Adipocyte (in vitro differentiated cells): ENCODE data around the gene ARHGAP42.

Experiments
- DNase-seq: peaks from one replicate; pipeline ENCODE4 v3.0.0-alpha.2; 2015; ENCODE audit warnings: low read depth
- H3K27me3 ChIP-seq: replicated peaks from 2 replicates; pipeline ENCODE4 v1.7.0; 2013; ENCODE audit warnings: mild to moderate bottlenecking, low read length, moderate library complexity; ENCODE audit not compliant: control insufficient read depth, insufficient read depth
- H3K36me3 ChIP-seq: 2 replicates; pipeline ENCODE4 v1.7.0; 2013; ENCODE audit warnings: low read length, mild to moderate bottlenecking, moderate library complexity; ENCODE audit not compliant: control insufficient read depth, insufficient read depth, severe bottlenecking
- H3K4me1 ChIP-seq: 2 replicates; pipeline ENCODE4 v1.7.0; 2013; ENCODE audit warnings: mild to moderate bottlenecking, low read length, moderate library complexity; ENCODE audit not compliant: control insufficient read depth, insufficient read depth
- H3K4me3 ChIP-seq: 2 replicates; pipeline ENCODE4 v1.7.0; 2013; ENCODE audit warnings: mild to moderate bottlenecking, low read length, moderate library complexity
- H3K9ac ChIP-seq: 2 replicates; pipeline ENCODE4 v1.7.0; 2013; ENCODE audit warnings: mild to moderate bottlenecking, low read length, moderate library complexity
- H3K9me3 ChIP-seq: 2 replicates; pipeline ENCODE4 v1.7.0; 2013; ENCODE audit warnings: mild to moderate bottlenecking, low read length, moderate library complexity; ENCODE audit not compliant: control insufficient read depth

ARHGAP42 gene

DNA sequence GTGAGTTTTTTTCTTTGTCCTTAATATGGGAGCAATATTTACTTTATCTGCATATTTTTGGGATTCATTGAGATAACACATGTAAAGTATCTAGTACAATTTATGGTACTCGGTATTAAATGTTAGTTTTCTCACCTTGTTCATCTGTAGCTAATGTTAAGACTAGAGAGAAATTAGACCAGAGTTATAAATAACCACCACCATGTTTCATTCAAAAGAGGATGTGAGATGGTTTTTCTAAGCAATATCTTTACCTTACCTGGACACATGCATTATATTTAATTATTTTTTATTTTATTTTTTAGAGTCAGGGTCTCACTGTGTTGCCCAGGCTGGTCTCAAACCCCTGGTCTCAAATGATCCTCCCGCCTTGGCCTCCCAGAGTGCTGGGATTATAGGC is 18.4 kb downstream of the ARHGAP42 start:
- Histone ChIP-seq H3K36me3 (no peaks in the 10 kb centered on the region), H3K27me3 (no peaks in the 10 kb centered on the region), H3K9me3 (no peaks in the 10 kb centered on the region), H3K4me3 (no peak overlapping the region), H3K9ac (no peak overlapping the region), H3K4me1 (peaks cover 8% of the 10 kb centered on the region)
- DNase-seq: no peak

DNA sequence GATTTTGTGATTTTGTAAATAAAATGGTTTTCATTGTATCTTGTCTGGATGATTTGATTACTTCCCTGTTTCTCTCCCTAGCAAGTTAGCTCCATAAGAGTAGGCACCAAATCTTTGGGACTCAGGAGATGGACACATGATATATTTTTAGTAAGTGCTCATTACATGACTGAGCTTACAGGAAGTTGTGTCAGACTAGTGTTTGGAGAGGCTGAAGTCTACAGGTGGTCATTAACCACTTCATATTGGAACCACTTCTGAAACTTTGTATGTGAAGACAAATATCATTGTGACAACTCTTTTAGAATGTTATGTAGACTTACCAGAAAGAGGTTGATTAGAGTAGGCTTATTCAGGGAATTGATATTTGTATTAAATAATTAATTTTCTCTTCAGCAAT is 19.1 kb downstream of the ARHGAP42 start:
- no peaks in the 10 kb centered on the region for H3K36me3 ChIP-seq
- DNase-seq: no peak
- no peak overlapping the region for H3K9ac ChIP-seq

DNA sequence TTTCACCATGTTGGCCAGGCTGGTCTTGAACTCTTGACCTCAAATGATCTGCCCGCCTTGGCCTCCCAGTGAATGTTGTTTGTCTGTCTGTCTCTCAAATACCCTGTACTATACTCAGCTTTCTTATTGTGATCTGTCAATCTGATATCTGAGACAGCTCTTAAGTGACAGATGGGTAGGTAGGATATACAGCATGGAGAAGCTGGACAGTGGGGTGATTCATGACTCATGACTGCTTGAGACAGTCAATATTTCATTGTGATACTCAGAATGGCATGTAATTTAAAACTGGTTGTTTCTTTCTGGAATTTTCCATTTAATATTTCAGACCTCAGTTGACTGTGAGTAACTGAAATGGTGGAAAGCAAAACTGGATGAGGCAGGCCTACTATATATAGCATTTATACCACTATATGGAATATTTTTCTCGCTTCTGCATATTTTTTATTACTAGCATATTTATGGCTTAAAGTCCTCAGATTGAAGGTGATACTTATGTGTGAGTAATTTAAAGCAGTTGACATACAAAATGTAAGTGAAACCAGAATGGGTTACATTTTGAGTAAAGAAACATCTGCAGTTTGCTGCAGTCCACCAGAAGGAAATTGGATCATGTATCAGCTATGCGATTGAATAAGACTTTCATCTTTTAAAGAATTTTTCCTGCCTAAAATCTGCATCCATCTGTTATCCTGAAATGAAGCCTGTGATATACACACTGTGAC is 22.3 kb downstream of the ARHGAP42 start:
- H3K9me3 ChIP-seq: no peaks in the 10 kb centered on the region
- DNase-seq: peak; percentile 58

More for the DNA sequence above, 19.1 kb downstream of the ARHGAP42 start:
- Histone ChIP-seq H3K27me3 (no peaks in the 10 kb centered on the region), H3K4me3 (no peak overlapping the region), H3K4me1 (peaks cover 8% of the 10 kb centered on the region), H3K9me3 (no peaks in the 10 kb centered on the region)

DNA sequence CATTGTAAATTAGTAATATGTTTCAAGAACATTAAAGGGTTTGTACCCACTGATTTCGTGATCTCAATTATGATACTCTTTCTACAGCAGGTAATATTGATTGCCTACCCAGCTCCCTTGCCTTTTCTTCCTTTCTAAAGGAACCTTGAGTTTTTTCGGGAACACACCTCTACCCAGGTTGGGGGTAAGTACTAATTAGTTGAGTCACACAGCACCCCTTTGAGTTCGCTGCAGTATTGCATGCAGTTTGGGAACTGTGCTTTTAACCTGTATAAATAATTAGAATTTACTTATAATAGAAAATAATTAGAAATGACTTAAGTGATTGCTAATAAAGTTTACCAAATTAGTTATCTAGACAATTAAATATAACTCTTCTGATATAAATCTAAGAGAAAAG is 24.9 kb downstream of the ARHGAP42 start:
- no peaks in the 10 kb centered on the region for H3K9me3 ChIP-seq
- no peaks in the 10 kb centered on the region for H3K27me3 ChIP-seq
- H3K36me3 ChIP-seq: no peaks in the 10 kb centered on the region
- peaks cover 13% of the 10 kb centered on the region for H3K4me1 ChIP-seq
- no peak overlapping the region for H3K4me3 ChIP-seq
- H3K9ac ChIP-seq: no peak overlapping the region
- no peak for DNase-seq

More for the DNA sequence above, 22.3 kb downstream of the ARHGAP42 start:
- Histone ChIP-seq H3K4me3 (no peak overlapping the region), H3K4me1 (peaks cover 8% of the 10 kb centered on the region), H3K9ac (no peak overlapping the region), H3K36me3 (no peaks in the 10 kb centered on the region), H3K27me3 (no peaks in the 10 kb centered on the region)

- DNase-seq: no peak
Measured at GRCh38 chr11:100712583-100712982, 25.5 kb downstream of the ARHGAP42 start.

DNA sequence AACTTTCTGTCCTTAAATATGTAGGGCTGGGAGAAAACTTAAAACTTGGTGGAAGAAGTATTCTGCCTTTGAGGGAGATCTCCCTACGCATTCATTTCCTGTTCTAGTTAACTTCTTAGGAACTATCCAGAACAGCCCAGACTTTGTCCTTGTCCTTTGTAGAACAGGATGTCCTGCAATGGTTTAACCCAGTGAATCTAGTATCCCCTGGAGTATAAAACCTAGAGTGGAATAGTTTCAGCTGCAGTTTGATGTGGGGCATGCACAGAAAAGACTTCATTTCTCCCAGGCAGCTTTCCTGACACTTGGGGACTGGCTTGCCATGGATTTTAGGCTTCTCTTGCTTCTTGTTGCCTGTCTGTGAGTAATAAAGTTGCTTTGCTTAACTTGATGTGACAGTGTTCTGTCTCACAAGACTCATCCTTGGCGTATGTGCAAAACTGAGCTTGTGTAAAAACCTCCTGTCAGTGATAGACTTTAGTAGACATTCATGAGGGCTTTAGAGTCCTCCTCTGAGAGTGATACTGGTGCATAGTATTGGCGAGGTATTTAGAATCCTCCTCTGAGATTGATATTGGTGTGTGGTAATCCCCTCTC is 28.2 kb downstream of the ARHGAP42 start:
- no peak overlapping the region for H3K9ac ChIP-seq
- H3K36me3 ChIP-seq: no peaks in the 10 kb centered on the region
- DNase-seq: no peak
- H3K27me3 ChIP-seq: no peaks in the 10 kb centered on the region
- H3K4me3 ChIP-seq: no peak overlapping the region
- H3K9me3 ChIP-seq: no peaks in the 10 kb centered on the region
- peaks cover 17% of the 10 kb centered on the region for H3K4me1 ChIP-seq

More at GRCh38 chr11:100712583-100712982, 25.5 kb downstream of the ARHGAP42 start:
- Histone ChIP-seq H3K36me3 (no peaks in the 10 kb centered on the region), H3K9me3 (no peaks in the 10 kb centered on the region), H3K9ac (no peak overlapping the region), H3K4me3 (no peak overlapping the region), H3K27me3 (no peaks in the 10 kb centered on the region), H3K4me1 (peaks cover 13% of the 10 kb centered on the region)

DNA sequence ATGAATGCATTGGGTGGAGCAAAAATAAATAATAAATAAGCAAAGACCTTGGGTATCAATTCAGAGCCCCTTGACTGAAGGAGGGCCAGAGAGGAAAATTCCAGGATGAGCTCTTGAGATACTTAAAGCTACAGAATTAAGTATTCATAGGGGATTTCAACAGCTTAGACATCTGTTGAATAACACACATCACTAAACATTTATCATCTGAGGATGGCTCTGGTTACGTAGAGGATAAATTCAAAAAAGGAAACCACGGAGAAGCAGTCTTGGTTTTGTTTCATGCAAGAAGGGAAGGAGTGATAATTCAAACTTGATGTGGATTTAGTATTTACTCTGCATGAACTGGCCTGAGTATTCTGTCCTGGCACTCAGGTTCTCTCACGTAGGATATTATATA is 29.8 kb downstream of the ARHGAP42 start:
- no peak overlapping the region for H3K9ac ChIP-seq
- H3K4me1 ChIP-seq: peaks cover 20% of the 10 kb centered on the region
- H3K36me3 ChIP-seq: no peaks in the 10 kb centered on the region
- H3K9me3 ChIP-seq: no peaks in the 10 kb centered on the region
- no peak overlapping the region for H3K4me3 ChIP-seq
- DNase-seq: no peak
- H3K27me3 ChIP-seq: no peaks in the 10 kb centered on the region

DNA sequence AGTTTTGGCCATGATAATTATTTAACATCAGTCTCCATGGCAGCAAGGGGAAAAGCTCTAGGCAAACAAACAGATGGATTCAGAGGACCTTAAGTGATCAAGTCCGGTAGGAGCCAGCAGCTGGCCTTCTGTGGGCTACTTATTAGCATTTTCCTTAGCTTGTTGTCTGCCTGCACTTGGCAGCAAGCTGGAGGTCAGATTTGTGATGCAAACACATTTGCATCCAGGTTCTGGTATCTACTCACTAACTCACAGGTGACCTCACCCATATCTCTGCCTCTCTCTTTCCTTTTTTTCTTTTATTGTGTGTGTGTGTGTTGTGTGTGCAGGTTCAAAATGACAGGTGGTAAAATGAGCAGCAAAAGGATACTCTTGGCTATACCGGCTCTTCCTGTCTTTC is 32.3 kb downstream of the ARHGAP42 start:
- peak; percentile 11 for DNase-seq
- peak overlapping the region; percentile 56 for H3K4me3 ChIP-seq

GRCh38 chr11:100719809-100720221 is 32.7 kb downstream of the ARHGAP42 start:
- H3K4me1 ChIP-seq: peaks cover 20% of the 10 kb centered on the region
- DNase-seq: peak; percentile 78
- H3K27me3 ChIP-seq: no peaks in the 10 kb centered on the region
- no peaks in the 10 kb centered on the region for H3K36me3 ChIP-seq
- H3K9ac ChIP-seq: no peak overlapping the region
- peak overlapping the region; percentile 56 for H3K4me3 ChIP-seq
- H3K9me3 ChIP-seq: no peaks in the 10 kb centered on the region

More for the DNA sequence above, 32.3 kb downstream of the ARHGAP42 start:
- Histone ChIP-seq H3K4me1 (peaks cover 20% of the 10 kb centered on the region), H3K27me3 (no peaks in the 10 kb centered on the region), H3K9me3 (no peaks in the 10 kb centered on the region), H3K36me3 (no peaks in the 10 kb centered on the region), H3K9ac (no peak overlapping the region)

GRCh38 chr11:100726680-100727079 is 39.6 kb downstream of the ARHGAP42 start:
- H3K4me1 ChIP-seq: peaks cover 12% of the 10 kb centered on the region
- no peak overlapping the region for H3K9ac ChIP-seq
- H3K36me3 ChIP-seq: no peaks in the 10 kb centered on the region
- no peaks in the 10 kb centered on the region for H3K27me3 ChIP-seq
- no peak overlapping the region for H3K4me3 ChIP-seq
- no peak for DNase-seq
- no peaks in the 10 kb centered on the region for H3K9me3 ChIP-seq

DNA sequence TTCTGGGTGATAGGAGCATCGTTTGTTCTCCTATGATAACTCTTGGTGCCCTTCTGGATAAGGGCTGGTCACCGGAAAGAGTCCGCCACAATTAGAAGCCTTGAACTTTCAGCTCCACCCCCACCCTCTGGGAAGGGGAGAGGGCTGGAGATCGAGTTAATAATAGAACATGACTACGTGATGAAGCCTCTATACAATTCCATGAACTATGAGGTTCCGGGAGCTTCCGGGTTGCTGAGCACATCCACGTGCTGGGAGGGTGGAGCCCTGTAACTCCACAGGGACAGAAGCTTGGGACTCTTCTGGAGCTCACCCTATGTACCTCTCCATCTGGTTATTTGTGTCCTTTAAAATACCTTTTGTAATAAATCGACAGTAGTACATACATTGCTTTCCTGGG is 40.3 kb downstream of the ARHGAP42 start:
- H3K36me3 ChIP-seq: no peaks in the 10 kb centered on the region
- no peak overlapping the region for H3K9ac ChIP-seq
- H3K9me3 ChIP-seq: no peaks in the 10 kb centered on the region
- no peak for DNase-seq
- H3K27me3 ChIP-seq: no peaks in the 10 kb centered on the region
- H3K4me1 ChIP-seq: peaks cover 12% of the 10 kb centered on the region
- H3K4me3 ChIP-seq: no peak overlapping the region
